IPS DF 4.7 (cell line): ENCODE results near the gene LIPT2.

Source experiments
- DNase-seq: peaks from one replicate; pipeline ENCODE4 v3.0.0-alpha.2; 2013; ENCODE audit warnings: low spot score; ENCODE audit errors: extremely low read depth

The LIPT2 gene

GRCh38 chr11:74466916-74467885 is 26.3 kb downstream of the LIPT2 start, which contains the start of gene KCNE3:
KCNE3 (minus strand) TSS chr11:74467549; CDS start chr11:74457563, 9,986 bp downstream.
- DNase-seq, result no peak

DNA sequence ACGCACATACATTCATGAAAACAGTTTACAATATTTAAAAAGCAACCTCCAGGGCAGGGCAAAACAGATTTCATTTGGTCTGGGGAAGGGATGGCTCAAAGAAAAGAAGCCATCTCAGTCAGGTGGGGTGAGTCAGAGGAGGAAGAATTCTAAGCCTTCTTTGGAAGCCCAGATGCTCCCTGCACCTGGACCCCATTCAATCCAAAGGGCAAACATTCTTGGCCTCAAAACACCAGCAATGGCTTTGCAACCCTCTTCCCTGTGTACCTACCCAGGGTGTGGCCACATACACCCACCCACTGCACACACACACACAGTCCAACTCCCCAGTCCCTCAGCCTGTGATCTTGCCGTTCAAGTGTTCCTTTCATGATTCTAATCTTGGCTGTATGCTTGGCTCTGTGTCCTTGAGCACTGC is 28.2 kb downstream of the LIPT2 start:
- no peak for DNase-seq

DNA sequence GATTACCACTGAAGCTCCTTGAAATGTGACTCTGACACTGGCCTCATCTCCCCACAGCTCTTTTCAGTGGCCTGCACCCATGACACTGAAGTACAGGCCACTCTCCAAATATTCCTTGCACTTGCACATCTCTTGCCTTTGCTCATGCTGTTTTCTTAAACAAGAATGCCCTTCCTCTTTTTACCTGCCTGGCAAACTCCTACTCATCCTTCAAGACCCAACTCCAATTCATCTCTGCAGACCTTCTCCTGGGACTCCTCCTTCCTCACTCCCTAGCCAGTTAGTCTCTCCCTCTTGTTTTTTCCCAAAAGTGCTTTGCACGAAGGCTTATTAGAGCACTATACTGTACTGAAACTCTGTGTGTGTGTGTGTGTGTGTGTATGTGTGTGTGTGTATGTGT is 28.8 kb downstream of the LIPT2 start:
- DNase-seq, result no peak

DNA sequence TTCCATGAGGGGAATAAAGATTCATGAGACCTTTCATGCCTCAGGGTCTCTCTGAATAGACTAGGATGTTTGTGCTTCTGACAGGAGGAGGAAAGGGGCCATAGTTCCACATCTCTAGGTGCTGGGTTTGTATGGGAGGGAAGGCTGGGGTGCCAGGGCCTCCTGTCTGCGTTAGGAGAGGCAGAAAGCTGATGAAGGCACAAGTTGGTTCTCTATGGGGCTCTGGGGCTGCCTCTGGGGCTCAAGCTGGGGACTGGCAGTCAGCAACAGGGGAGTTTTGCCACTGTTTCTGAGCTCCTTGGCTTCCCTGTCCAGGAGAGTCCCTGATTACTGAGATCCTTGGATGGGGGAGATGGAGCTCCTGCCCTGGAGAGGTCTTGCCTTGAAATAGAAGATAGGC is 30.3 kb downstream of the LIPT2 start:
- DNase-seq, result no peak

DNA sequence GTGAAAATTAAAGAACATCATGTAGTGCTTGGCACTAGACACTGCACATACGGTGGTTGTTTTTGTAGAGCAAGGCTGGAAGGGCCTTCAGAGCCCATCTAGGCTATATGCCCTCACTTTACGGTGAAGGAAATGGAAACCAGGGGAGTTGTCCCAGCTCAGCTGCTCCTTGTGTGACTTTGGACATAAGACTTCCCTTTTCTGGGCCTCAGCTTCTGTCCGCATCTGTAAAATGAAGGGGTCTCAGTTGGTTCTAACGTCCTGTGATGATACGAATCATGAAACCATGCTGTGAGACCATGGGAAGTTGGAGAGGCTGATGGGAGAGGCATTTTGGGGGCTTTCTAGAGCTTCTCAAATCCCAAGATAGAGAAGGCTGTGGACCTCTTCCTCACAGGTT is 30.9 kb downstream of the LIPT2 start:
- no peak for DNase-seq

DNA sequence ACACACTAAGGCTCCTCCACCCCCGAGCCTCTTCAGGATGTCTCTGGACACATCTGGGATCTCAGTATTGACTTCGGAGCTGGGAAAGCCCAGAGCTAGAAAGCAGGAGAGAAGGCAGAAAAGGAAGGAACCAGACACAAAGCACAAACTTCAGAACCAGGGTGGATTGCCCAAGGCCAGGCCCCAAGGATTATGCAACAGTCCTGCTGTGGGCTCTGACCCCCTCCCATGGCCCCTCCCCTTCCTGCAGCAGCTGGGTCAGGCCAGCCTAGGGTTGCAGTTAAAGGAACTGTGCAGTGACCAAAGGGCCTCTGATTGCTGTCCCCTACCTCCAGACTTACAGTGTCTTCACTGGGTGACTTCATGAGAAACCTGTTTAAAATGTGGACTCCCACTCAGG is 31.5 kb downstream of the LIPT2 start:
- DNase-seq, result no peak

GRCh38 chr11:74460481-74461154 is 32.9 kb downstream of the LIPT2 start:
- DNase-seq, result no peak

DNA sequence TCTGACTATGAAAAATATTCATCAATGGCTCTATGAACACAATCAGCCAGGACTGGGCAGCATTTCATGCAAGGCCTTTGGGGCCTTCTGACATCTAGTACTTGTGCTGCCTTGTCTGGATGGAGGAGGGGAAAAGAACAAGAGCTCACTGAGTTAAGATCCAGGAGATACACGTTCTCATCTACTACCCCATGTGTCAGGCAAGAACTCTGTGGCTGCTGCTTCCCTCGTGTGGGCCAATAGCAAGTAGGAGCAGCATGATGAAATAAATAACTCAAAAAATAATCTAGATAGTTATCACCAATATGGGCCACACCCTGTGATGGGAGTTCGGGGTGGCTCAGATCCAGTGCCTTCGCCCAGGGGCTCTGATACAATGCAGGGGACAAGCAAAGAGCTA is 33.5 kb downstream of the LIPT2 start:
- DNase-seq, result no peak

- no peak for DNase-seq
Observed at GRCh38 chr11:74459584-74459983, 33.9 kb downstream of the LIPT2 start.

- no peak for DNase-seq
Observed at GRCh38 chr11:74457356-74457755, 36.2 kb downstream of the LIPT2 start.

DNA sequence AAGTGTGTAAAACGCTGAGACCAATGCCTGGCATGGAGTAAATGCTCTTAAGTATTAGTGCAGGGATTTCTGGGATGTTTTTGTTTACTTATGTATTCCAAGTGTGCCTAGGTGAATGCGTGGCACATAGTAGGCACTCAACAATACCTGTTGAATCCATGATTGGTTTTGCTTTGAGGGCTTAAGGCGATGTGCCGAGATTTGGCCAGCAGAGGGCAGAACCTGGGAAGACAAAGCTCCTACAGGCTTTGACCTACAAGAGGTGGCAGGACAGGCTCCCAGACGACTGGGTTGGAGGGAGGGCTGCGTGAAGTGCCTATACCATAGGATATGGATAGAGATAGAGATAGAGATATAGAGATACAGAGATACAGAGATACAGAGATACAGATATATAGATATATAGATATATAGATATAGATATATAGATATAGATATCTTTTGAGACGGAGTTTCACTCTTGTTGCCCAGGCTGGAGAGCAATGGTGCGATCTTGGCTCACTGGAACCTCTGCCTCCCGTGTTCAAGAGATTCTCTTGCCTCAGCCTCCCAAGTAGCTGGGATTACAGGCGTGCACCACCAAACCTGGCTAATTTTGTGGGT is 40.0 kb downstream of the LIPT2 start:
- DNase-seq, result no peak

DNA sequence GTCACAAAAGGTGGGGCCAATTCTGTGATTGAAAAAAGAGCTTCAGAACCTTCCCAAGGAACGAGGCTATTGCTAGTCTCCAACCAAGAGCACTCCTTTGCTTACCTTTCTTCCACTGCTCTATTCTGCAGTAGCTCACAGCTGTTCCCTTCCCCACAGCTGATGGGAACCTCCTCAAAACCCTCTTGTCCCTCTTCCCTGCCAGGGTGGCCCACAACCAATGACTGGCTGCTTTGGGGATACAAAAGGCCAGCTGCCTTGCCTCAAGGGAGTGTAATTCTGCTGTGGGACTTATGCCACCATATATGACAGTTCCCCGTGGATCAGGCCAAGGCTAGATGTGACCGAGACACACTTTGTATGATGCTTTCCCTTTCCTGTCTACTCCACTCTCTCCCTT is 41.2 kb downstream of the LIPT2 start:
- DNase-seq, result no peak

DNA sequence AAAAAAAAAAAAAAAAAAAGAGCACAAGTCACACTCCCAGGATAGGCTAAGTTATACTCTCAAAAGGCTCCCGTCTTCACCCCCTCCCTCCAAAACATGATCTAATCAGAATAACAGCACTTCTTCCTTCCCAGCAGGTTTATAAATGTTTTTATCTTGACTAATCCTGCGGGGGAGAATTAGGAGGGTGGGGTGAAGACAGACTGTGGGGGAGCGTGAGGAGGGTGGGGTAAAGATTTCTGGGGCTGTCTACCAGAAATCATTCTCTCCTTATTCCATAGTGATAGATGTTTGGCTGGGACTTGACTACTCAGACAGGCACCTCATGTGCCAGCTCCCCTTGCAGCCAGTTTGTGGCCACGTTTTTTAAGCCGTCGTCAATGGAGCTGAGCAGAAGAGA is 43.2 kb downstream of the LIPT2 start:
- no peak for DNase-seq

GRCh38 chr11:74449369-74449931 is 44.1 kb downstream of the LIPT2 start:
- DNase-seq, result no peak

GRCh38 chr11:74447720-74448119 is 45.8 kb downstream of the LIPT2 start:
- no peak for DNase-seq

GRCh38 chr11:74446532-74446938 is 47.0 kb downstream of the LIPT2 start:
- no peak for DNase-seq

GRCh38 chr11:74444173-74444826 is 49.2 kb downstream of the LIPT2 start:
- no peak for DNase-seq

GRCh38 chr11:74443071-74443864 is 50.3 kb downstream of the LIPT2 start:
- DNase-seq, result no peak

GRCh38 chr11:74442636-74443035 is 50.9 kb downstream of the LIPT2 start:
- DNase-seq, result no peak
